ENCODE measurements around the gene LIPM.

- TF ChIP-seq REST (IDR thresholded peaks at IDR 0.05; ENCODE audit: low read depth) (no peak), CEBPB (IDR thresholded peaks at IDR 0.05) (no peak), EP300 (IDR thresholded peaks at IDR 0.05; ENCODE audit: borderline replicate concordance) (no peak), MAX (IDR thresholded peaks at IDR 0.05) (no peak), EGR1 (IDR thresholded peaks at IDR 0.05) (no peak), TEAD4 (IDR thresholded peaks at IDR 0.05) (no peak), RAD21 (IDR thresholded peaks at IDR 0.05; ENCODE audit: low read depth) (no peak), CREB1 (IDR thresholded peaks at IDR 0.05; ENCODE audit: low read depth) (no peak), TCF12 (IDR thresholded peaks at IDR 0.05; ENCODE audit: low read depth) (no peak), USF1 (IDR thresholded peaks at IDR 0.05) (no peak), YY1 (IDR thresholded peaks at IDR 0.05; ENCODE audit: low read depth) (no peak), NFIC (IDR thresholded peaks at IDR 0.05) (no peak), FOXM1 (IDR thresholded peaks at IDR 0.05; ENCODE audit: borderline replicate concordance, low read depth) (no peak), ZBTB7A (IDR thresholded peaks at IDR 0.05; ENCODE audit: low read depth) (no peak)
These were observed 49.8 kb downstream of the LIPM start for GRCh38 chr10:88852327-88852726.

All from Ishikawa (cell line).